HL-60 (cell line): ENCODE data around the gene CALML3.

ENCODE experiments used
- DNase-seq, 2 experiments: peaks; one replicate each; pipeline ENCODE4 v3.0.0-alpha.2; 2010 to 2020; ENCODE audit warnings: low read depth in 1 of 2, low spot score in 1 of 2
- H3K27ac ChIP-seq: fragments of 250-450 bp; sonication (Bioruptor Pico); replicated peaks from 2 replicates; pipeline ENCODE4 v1.5.1; 2020; ENCODE audit warnings: mild to moderate bottlenecking, moderate library complexity
- H3K27me3 ChIP-seq: fragments of 250-450 bp; sonication (Bioruptor Pico); 2 replicates; pipeline ENCODE4 v1.5.1; 2021; ENCODE audit warnings: mild to moderate bottlenecking, moderate library complexity; ENCODE audit not compliant: insufficient read depth, poor library complexity, severe bottlenecking
- H3K4me3 ChIP-seq: replicated peaks from 2 replicates; pipeline ENCODE4 v1.5.1; 2011; ENCODE audit warnings: mild to moderate bottlenecking, control low read depth, low read length; ENCODE audit not compliant: insufficient read depth
- CTCF ChIP-seq: IDR thresholded peaks from one replicate; pipeline ENCODE4 v1.5.1; 2011; ENCODE audit warnings: low read length, control low read depth, inconsistent platforms; ENCODE audit not compliant: insufficient read depth
- GABPA ChIP-seq: IDR thresholded peaks from 2 replicates; pipeline ENCODE4 v1.6.1; 2012; ENCODE audit warnings: low read depth
- POLR2AphosphoS5 ChIP-seq: IDR thresholded peaks from 2 replicates; pipeline ENCODE4 v1.6.1; 2012; ENCODE audit warnings: low read depth
- REST ChIP-seq: IDR thresholded peaks from 2 replicates; pipeline ENCODE4 v1.6.1; 2012; ENCODE audit warnings: low read depth; ENCODE audit not compliant: insufficient replicate concordance
- SPI1 ChIP-seq: IDR thresholded peaks from 2 replicates; pipeline ENCODE4 v1.6.1; 2012; ENCODE audit warnings: low read depth, mild to moderate bottlenecking, borderline replicate concordance

Gene CALML3

GRCh38 chr10:5564537-5565204 is 39.9 kb downstream of the CALML3 start:
- Histone ChIP-seq H3K27ac (no peak overlapping the region), H3K4me3 (no peak overlapping the region), H3K27me3 (no peaks in the 10 kb centered on the region)
- TF ChIP-seq POLR2AphosphoS5 (no peak), CTCF (no peak), SPI1 (no peak), REST (no peak), GABPA (no peak)
- no peak for DNase-seq

GRCh38 chr10:5565205-5565545 is 40.4 kb downstream of the CALML3 start:
- DNase-seq = no peak
- TF ChIP-seq REST = no peak
- TF ChIP-seq SPI1 = no peak
- TF ChIP-seq GABPA = no peak
- no peak for TF ChIP-seq CTCF
- no peak for TF ChIP-seq POLR2AphosphoS5
- no peak overlapping the region for H3K4me3 ChIP-seq
- no peaks in the 10 kb centered on the region for H3K27me3 ChIP-seq
- H3K27ac ChIP-seq = no peak overlapping the region

- no peak for TF ChIP-seq GABPA
- TF ChIP-seq REST = no peak
- TF ChIP-seq CTCF = no peak
- TF ChIP-seq SPI1 = no peak
- TF ChIP-seq POLR2AphosphoS5 = no peak
- H3K27me3 ChIP-seq = no peaks in the 10 kb centered on the region
- no peak for DNase-seq
These were observed 41.2 kb downstream of the CALML3 start for GRCh38 chr10:5565671-5566581.

More at GRCh38 chr10:5565671-5566581, 41.2 kb downstream of the CALML3 start:
- Histone ChIP-seq H3K4me3 (no peak overlapping the region), H3K27ac (no peak overlapping the region)
